Measurements from ENCODE around the gene DUOX2. TPM values are rescaled to one million over a fixed set of nuclear protein-coding genes. Genes with fewer than 3 reads are reported as not detected.
A peak's percentile ranks its signal among the peaks of the same experiment; 100 is the strongest.
"Not testable (repeated sequence)": the region's sequence is repeated elsewhere in the genome, so short reads cannot be mapped to it uniquely, and the experiment has no call there.

The DUOX2 gene
- total RNA-seq, 1 donor from 2014 or later: 2.1 TPM

DNA sequence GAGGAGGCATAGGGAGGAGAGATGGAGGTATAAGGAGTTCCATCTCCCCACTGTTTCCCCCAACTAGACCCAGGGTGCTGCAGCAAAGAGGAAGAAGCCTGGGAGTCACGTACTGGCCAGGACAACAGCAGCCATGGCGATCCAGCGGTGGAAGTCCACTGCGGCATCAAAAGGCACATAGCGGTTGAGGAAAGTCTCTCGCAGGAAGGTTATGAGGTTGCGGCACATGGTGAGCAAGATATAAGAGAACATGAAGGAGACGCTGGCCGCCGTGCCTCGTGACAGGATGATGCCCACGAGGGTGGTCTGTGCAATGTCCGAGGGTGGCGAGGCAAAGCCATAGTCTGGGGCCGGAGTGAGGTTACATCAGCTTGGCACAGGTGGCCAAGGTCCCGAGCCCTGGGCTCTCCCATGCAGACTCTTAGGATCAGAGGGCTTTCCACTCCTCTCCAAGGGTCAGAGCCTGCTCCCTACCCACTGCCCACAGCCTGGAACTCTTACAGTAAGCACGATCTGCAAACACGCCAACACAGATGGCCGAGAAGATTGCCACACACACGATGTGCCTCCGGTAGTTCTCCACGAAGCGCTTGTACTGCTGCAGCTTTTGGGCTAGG lies 14.3 kb downstream of the DUOX2 start:
- no peak for DNase-seq

DNA sequence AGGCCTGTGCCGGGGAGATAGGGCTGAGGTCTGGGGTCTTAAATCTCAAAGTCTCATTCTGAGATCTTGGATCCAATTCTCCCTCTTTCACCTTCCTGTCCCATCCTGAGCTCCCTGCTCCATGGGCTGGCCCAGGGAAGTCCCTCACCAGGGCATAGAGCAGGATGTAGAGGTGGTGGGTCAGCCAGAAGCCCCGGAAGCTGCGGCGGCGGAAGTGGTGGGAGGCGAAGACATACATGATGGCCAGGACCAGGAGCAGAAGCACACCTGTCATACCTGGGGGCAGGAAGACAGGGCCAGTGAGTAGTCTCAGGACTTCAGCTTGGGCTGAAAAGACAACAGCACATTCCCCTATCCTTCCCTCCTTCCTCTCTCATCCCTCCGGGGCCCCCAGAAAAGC lies 16.5 kb downstream of the DUOX2 start:
- no peak for DNase-seq

DNA sequence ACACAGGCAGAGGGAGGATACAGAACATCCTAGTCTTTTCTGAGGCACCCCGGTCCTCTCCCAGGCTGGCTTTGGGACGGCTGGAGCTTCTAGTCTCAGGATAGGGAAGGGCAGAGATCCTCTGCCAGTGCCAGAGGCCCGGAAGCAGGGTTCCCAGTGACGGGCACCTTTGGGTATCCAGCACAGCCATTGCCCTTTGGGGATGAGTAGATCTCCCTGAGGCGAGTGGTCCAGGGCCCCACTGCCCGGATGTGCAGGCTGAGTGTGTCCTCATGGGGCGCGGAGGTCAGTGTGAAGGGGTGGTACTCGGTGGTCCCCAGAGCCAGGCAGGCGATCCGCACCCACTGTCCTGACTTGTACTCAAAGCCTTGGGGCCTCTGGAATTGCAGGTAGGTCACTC lies 18.3 kb downstream of the DUOX2 start:
- no peak for DNase-seq

DNA sequence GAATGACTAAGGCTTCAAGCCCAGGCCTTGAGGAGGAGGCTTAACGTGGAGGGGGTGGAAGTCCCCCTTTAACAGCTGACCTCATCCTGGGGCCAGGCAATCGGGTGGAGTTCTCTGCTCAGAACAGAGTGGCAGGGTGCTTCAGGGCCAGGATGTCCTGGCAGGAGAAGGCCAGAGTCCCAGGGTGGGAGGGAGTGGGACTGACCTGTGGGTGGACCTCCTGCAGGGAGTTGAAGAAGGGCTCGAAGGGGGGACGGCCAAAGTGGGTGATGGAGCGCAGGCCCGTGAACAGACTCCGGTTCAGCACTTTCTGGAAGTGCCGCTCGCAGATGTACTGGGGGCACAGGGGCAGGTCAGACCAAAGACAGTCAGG lies 19.6 kb downstream of the DUOX2 start:
- no peak for DNase-seq

DNA sequence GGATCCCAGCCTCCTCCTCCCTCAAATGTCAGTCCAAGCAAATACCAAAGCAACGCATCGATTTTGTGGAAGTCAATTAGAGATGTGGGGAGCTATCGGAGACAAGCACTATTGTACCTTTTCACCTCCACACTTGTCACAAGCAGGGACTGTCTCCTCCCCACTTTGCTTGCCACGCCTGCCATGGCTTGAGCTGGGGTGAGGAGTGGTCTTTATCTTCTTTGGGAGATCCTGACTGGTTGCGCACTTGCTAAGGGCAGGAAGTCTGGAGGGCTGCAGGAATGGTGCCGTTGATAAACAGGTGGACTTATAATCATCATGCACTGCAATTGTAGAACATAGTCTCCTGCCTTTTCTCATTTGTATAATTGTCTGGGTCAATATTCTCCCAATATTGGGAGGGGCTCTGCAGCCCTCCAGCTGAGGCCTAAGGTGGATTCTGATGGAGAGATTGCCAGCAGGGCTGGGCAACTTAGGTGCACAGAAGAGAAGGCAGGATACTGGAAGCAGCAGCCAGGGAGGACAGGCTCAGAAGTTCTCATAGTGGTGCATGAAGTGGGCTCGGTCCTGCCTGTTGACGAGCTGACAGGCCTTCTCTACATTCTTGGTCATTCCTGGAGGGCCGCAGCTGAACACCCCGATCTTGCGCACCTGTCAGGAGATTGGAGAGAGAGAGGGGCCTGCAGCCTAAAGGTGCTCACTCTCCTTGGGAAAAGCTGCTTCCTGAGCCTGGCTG lies 20.2 kb downstream of the DUOX2 start:
- DNase-seq: no peak

DNA sequence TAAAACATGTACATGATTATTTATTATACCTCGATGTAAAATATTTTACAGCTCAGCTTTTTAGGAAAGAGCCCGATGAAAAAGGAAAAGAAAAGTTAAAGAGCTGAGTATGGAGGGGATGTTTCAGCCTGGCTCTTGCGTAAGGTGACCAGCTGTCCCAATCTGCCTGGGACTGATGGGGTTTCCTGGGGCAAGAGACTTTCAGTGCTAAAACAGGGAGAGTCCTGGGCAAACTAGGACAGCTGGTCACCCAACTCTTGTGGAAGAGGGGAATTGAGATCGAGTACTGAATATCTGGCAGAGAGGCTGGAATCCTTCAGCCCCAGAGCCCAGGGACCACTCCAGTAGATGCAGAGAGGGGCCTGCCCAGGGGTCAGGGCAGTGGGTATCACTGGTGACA lies 21.0 kb downstream of the DUOX2 start:
- DNase-seq: no peak

DNA sequence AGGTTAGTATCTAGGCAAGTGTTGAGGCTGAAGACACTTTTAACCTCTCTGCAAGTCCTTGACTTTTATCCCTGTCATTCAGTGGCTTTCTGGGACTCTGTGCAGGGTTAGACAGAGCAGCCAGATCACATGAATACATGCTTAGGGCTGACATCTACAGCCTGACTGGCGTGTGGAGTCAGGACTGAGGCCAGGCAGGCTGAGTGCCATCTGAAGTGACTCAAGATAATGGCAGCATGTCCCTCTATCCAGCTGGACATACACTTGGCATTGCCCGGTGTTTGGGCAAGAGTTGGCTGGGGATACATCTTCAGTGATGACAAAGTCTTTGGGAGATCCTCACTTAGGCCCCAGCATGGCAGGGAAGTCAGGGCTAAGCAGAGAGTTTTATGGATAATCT lies 22.4 kb downstream of the DUOX2 start:
- DNase-seq: no peak

DNA sequence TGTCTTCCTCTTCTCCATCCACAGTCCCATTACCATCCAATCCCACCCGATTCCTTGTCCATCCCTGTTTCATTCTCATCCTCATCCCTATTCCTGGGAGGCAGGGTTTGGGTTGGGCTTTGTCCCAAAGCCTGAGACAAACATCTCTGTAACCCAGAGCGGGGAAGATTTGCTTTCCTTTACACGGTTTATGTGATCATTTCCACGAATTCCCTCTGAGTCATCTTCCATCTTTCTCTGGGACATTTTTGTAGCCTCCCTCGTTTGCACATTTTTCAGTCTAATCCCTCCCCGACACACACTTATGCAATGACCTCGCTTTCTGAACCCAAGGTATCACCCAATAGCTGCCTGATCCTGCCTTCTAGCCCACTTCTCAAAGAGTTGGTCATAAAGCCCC lies 22.8 kb downstream of the DUOX2 start:
- DNase-seq: no peak

DNA sequence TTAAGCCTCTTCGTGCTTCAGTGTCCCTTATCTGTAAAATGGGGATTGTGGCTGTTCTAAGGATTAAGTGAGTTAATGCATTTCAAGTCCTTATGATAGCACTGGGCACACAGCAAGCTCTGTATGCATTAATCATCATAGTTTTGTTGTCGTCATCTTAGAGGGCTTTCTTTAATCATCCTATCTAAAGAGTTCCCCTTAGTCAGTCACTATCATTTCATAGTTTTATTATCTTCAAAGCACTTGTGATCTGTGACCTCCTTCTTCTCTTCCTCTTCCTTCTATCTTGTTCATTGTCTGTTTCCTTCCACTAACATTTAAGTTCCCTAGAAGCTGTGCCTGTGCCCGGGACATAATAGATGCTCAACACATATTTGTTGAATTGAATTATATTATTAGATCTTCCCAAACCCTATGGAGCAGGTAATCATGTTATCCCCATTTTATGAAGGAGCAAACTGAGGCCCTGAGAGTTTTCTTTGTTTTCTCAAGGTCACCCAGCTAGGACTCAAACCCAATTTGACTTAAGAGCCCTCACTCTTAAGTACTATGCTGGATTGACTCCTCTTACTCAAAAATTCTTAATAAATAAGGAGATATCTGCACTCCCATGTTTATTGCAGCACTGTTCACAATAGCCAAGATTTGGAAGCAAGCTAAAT lies 24.1 kb downstream of the DUOX2 start:
- DNase-seq: no peak

DNA sequence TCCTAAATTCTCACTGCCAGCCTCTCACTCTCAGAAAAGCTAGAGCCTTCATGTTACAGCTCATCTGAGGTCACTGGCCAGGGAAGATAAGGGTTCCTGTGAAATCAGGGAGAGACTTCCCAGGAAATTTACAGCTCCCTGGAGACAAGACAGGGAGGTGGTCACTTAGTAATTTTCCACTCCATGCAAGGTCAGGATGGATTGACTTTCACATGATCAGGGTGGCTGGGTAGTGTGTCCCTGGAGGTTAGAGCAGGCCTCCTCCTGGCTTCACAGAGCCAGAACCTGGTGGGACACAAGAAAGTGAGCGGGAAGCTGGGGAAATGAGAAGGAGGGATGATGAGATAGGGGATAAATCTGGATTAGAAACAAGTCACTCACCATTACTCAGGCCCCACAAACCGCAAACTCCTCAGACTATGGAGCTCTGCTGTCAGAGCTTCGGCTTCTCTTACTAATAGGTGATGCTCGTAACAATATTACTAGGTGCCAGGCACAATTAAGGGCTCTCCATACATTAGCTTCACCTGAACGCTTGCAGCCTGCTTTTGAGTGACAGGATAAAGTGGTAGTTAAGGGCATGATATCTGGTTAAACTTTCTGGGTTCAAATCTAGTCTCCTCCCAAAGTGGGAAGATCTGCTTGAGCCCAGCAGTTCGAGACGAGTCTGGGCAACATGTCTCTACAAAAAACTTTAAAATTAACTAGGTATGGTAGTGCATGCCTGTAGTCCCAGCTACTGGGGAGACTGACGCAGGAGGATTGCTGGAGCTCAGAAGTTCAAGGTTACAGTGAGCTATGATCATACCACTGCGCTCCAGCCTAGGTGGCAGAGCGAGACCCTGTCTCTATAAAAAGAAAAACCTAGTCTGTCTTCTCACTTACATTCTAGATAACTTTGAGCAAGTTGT lies 24.9 kb downstream of the DUOX2 start:
- DNase-seq: no peak

DNA sequence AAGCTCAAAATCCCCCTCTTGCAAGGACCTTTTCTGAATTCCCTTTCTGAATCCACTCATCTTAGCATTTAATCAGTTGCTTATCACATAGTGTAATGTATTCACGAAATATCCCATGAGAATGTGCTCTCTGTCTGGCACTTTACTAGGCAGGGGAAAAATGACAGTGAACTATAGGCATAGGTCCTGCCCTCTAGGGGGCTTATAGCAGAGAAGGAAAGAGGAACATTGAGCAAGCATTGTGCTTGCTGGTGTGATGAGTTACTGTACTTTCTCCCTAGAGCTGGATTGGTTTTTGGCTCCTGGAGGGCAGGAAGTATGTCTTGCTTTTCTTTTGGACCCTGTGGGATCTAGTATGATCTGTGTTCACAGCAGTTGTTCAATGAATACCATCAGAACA lies 26.5 kb downstream of the DUOX2 start:
- no peak for DNase-seq

DNA sequence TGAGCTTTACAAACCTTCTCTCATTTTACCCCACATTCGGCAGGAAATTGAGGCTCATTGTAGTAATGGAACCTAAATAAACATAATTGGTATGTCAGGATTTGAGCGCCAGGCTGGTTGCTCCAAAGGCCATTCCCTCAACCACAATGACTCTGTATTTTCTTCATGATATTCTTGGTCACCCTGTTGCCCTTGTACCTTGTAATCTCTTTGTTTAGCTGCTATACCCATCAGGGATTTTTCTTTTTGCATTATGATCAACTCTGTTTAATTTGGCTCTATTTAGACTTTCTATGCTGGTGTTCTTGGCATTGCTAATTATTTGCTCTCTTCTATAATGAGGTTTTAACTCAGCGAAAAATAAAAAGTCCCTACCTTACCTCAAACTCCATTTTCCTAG lies 29.8 kb downstream of the DUOX2 start:
- DNase-seq: no peak

DNA sequence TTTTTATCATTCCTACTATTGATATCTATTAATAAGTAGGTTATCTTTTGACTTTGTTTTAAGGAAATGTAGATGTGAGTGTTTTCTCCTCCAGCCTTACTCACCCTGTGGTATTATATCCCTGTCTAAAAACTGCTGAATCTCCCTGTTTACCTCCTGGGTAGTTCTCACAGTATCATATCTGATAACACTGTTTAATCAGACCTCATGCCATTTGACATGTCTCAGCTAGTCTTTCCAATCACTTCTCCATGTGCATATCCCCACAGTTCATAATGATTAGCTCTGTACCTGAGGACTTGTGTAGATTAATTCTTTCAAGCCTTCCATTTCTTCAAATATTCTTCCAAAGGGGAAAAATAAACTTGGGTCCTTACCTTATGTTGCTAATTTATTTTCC lies 30.7 kb downstream of the DUOX2 start:
- no peak for DNase-seq

DNA sequence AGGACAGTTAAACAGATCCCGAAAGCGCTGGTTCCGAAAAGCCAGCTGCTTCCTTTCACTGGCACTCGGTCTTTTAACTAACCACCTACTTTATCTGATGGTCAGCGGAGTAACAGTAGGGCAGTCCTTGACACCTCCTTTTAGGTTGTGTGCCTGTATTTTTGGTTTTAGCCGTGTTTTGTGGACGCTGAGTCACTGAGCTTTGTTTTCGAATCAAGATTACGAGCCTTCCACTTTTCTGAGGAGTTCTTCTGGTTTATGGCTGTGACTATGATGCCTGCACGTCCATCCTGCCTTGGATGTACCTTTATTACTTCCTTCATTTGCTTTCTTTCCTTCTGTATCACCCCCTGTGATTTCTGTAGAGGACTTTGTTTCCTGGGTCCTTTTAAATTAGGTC lies 31.6 kb downstream of the DUOX2 start:
- DNase-seq: not testable (repeated sequence)

DNA sequence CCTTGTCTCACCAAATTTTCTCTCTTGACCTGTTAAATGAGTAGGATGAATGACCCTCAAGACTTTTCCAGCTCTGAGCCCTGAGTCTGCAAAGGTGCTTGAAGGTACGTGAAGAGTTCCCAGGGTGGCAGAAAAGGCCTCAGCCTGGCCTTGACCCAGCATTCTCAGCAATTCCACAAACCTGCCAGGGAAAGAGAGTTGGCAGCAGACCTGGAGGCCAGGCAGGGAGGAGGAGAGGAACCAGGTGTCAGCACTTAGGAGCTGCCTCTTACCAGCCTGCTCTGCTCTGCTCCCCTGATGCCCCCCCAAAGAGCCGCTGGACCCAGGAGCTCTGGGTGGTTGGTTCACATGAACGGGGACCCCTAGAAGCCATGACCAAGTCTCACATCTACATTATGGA lies 33.4 kb downstream of the DUOX2 start:
- not testable (repeated sequence) for DNase-seq

DNA sequence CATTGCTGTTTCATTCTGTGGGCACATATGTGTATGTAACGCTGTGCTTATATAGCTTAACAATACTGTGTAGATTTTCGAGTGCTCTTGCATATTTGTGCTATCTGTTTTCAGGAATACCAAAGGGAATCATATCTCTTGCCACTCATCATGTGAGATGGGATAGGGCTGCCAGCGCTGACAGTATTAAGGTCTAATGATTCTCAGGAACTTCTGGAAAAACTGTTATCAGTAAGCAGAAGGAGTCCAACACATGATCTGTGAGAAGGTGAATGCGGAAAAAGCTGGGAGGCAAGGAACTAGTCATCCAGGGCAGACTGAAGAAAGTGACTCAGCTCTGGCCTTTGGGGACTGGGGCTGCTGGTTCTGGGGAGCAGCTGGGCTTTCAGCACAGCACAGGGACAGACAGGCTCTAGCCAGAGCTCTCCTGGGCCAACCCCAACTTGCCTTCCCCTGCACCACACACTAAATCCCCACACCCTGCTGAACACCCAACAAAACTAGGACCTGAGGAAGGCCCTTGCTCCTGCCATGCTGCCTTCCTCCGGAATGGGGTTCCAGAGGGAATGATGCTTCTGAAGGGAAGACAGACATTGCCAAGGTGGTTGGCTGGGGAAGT lies 34.2 kb downstream of the DUOX2 start:
- not testable (repeated sequence) for DNase-seq

DNA sequence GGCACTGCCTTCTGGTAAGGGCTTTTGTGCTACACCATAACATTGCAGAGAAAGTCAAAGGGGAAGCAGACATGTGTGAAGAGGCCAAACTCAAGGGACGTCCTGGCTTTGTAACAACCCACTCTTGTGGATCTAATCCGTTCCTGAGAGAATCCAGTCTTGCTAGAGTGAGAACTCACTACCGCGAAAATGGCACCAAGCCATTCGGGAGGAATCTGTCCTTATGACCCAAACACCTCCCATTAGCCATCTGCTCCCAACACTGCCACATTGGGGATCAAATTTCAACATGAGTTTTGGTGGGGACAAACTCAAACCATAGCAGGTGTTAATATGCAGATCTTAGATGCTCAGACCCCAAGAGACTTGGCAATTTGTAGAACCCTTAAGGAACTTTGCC lies 34.8 kb downstream of the DUOX2 start:
- DNase-seq: peak; percentile 4

DNA sequence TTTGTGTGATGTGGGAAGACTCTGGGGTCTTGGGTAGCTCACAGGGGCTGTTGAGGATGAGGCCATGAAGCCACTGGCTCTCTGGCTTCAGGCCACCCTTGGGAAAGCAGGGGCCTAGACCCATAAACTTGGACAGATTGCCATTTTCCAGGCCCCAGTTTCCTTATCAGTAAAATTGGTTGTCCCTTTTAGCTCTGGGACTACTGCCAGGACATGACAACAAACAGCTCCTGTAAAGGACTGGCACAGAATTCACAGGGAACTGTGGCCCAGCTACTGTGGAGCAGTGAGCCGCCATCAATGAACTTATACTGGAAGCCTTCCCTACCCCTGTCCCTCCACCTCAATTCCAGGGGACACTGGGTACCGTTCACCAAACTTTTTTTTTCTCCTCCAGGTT lies 36.6 kb downstream of the DUOX2 start:
- DNase-seq: not testable (repeated sequence)

DNA sequence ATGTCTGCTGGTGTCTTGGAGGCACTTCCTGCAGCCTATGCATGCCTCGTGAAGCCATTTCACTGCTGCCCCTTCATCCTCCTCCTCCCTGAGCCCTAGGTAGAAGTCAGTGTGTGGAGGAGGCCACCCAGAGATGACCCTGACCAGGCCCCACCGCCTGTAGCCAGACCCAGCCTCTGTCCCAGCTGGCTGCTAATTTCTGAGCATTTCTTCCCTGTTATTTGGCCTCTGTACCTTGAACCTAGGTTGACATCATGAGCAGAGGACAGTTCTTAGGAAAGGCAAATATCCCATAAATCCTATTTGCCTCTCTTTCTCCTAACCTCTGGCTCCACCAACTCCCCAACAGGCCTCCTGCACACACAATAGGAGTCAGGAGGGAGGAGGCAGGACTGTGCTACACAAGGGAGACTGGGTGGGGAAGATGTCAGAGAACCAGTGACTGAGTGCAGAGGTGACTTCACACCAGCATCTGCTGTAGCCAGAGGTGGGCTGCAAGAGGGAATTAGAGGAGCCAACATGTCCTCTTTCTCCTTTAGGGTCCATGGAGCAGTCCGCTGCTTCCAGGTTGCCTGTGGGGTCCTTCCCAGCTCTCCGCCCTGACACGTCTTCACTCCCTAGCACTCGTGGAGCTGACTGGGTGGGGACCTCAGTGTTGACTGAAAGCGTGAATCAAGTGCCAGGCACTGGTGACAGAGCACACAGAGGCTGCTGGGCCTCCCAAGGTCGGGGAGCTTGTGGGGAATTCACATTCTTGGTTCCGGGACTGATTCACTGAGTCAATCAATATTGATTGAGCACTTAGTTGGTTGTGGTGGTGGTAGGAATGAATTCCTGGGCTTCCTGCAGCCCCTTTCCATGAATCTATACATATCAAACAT lies 38.3 kb downstream of the DUOX2 start:
- not testable (repeated sequence) for DNase-seq

DNA sequence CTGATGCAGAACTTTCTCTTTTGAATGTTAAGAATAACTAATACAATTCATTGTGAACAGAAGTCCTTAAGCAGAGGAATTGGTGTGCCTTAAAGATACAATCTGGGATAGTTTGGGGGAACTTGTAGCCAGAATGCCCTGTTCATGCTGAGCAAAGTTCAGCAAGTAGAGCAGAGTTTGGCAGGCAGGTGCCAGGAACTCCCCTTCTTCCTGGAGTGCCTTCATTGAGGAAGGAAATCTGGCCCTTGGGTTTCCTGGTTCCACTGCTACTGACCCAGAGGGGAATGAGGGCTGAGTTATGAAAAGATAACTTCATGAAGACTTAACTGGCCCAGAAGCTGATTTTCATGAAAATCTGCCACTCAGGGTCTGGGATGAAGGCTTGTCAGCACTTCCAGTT lies 40.4 kb downstream of the DUOX2 start:
- not testable (repeated sequence) for DNase-seq

DNA sequence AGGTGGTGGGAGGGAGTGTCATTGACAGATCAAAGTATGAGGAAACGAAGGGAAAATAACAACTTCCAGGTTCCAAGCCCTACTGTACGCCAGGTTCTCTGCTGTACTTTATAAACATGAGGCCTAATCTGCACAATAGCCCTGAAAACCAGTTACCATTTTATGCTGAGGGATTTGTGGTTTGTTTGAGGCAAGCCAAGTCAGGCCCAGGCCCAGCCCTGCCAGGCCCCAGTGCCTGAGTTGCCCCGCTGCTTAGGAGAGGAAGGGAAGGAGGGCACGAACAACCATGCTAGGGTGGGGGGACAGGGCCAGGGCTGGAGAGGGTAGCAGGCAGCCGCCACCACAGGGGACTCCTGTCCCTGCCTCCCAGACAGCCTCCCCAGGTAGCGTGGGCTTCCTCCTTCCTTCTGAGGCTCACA lies 44.0 kb downstream of the DUOX2 start:
- DNase-seq: not testable (repeated sequence)
